NCI-H1694 treated with DMSO at 0.1 percent for 48 hours (cell line): ENCODE results near the gene CHKB.
A peak's percentile ranks its signal among the peaks of the same experiment; 100 is the strongest.
"Not testable (repeated sequence)": the region's sequence is repeated elsewhere in the genome, so short reads cannot be mapped to it uniquely, and the experiment has no call there.

Experiments
- DNase-seq: peaks from one replicate; lab custom pipeline; 2025; lab: John Stamatoyannopoulos, UW

CHKB gene, protein sequence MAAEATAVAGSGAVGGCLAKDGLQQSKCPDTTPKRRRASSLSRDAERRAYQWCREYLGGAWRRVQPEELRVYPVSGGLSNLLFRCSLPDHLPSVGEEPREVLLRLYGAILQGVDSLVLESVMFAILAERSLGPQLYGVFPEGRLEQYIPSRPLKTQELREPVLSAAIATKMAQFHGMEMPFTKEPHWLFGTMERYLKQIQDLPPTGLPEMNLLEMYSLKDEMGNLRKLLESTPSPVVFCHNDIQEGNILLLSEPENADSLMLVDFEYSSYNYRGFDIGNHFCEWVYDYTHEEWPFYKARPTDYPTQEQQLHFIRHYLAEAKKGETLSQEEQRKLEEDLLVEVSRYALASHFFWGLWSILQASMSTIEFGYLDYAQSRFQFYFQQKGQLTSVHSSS

DNA sequence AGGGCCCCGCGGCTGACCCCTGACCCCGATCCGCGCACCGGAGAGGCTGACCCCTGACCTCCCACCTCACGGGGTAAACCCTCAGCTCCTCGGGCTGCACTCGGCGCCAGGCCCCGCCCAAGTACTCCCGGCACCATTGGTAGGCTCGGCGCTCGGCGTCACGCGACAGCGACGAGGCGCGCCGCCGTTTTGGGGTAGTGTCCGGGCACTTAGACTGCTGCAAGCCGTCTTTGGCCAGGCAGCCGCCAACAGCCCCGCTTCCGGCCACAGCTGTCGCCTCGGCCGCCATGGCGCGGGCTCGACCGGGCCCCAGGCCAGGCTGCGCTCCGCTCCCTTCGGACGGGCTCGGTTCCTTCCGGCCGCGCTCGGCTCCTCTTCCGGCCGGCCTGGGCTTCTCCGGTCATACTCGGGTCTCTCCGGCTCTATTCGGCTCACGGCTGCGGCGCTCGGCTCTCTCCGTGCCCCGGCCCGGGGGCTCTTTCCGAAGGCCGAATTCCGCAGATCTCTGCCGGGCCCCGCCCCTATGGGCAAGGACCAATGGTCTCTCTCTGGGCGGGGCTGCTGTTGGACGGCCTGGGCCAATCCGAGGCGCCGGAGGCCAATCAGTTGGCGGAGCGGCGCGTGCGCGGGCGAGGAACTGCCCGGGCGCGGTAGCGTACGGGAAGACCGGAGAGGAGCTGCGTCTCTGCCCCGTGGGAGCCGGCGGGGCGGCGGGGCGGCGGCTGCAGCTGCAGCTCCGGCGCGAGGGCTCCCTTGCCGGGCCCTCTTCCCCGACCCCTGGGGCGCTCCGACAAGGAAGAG lies at the start of gene CHKB:
Gene CHKB, minus strand, starts transcription at position 357 of the 801 bp plus-strand sequence. Its CDS starts 68 bp downstream, at position 289.
- DNase-seq = peak; percentile 98

DNA sequence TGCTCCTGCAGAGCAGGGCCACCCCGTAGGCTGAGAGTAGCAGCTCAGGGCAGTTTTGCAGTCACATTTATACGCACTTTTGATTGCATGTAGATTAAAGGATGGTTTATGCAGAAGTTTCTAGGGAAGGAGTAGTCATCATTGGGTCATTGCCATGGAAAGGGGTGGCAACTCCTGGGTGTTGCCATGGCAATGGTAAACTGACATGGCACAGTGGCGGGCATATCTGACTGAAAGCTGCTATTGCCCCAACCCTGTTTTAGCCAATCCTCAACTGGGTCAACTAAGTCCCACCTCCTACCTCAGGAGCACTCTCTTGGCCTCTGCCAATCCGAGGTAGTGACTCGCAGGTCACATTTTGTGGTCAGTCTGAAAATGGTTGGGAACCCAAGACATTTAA lies 47.7 kb upstream of the CHKB start:
- DNase-seq = no peak

DNA sequence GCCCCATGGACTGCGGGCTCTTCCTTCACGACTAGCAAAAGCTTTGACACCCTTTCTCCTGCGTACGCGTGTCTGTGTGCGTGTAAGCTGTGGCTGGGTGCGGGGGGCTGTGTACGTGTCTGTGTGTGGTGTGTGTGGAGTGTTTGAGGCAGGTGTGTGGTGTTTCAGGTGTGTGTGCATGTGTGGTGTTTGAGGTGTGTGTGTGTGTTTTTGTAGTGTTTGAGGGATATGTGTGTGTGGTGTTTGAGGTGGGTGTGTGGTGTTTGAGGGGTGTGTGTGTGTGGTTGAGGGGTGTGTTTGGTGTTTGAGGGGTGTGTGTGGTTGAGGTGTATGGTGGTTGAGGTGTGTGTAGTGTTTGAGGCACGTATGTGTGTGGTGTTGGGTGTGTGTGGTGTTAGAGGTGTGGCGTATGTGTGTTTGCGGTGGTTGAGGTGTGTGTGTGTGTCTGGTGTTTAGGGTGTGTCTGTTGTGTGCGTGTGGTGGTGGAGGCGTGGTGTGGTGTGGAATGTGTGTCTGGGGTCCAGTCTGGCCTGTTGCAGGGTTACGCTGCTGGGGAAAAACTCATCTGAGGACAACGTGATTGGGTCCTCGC lies 46.0 kb upstream of the CHKB start:
- no peak for DNase-seq

DNA sequence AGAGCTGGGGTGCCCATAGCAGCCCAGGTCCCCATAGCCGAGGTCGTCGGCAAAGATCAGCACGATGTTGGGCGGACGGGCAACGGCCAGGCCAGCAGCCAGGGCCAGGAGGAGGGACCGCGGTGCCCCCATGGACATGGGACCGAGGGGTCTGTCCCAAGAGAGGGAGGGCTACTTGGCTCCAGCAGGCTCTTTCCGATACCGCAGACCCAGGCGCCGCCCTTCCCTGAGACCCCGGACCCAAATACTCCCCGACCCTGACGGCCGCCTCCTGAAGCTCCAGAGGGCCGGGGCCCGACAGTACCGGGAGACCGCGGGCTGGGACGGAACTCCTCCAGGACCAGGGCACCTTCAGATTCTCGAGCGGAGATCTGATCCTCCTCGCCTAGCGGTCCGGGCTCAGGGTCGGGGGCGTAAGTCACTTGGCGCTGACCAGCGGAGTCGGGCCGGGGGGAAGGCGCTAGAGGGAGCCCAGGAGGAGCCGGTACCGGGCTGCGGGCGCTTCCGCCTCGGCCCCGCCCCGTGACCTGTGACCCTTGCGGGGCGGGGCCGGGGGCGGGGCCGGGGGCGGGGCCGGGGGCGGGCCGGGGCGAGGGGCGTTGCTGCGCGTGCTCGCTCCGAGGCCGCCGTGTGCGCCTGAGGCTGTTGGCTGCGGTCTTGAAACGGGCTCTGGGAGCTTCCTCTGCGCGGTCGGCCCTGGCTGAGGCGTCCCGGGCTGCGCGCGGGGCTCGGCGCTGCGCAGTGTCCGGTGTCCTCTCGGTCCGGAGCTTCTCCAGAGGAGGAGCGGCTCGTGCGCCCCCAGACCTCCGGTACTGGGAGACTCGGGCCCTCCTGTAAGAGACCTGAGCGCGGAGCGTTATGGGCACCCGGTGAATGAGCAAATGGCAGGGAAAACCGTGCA lies 45.2 kb upstream of the CHKB start, which contains the start of gene ARSA:
Gene ARSA, minus strand, starts transcription at position 511 of the 901 bp plus-strand sequence. Its CDS starts 373 bp downstream, at position 138.
- DNase-seq = peak; percentile 41

DNA sequence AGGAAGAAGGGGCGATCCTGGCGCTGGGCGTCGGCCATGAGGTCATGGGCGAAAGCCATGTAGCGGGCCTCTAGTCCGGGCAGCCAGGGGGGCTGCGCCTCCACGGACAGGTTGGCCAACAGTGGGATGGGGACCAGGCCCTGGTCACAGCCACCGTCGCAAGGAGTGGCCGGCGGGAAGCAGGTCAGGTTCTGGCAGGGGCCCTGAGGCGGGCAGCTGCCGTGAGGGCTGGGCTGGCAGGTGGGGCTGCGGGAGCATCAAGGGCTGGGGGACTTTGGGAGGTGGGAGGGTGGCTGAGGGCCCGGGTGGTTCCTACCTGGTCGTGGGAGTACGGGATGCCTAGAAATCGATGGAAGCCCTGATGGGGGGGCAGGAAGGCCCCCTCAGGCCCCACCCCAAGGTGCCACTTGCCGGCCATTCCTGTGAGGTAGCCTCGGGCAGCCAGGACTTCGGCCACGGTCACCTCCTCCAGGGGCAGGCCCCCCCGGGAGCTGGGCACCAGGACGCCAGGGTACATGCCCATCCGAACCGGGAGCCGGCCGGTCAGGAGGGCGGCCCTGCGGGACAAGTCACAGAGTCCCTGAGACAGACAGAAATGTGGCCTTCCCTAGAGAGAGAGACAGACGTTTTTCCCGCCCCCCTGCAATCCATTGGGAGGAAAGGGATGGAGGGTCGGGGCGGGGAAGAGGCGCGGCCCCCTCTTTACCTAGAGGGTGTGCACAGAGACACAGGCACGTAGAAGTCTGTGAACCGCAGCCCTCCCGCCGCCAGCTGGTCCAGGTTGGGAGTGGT lies 44.4 kb upstream of the CHKB start:
- DNase-seq = no peak

DNA sequence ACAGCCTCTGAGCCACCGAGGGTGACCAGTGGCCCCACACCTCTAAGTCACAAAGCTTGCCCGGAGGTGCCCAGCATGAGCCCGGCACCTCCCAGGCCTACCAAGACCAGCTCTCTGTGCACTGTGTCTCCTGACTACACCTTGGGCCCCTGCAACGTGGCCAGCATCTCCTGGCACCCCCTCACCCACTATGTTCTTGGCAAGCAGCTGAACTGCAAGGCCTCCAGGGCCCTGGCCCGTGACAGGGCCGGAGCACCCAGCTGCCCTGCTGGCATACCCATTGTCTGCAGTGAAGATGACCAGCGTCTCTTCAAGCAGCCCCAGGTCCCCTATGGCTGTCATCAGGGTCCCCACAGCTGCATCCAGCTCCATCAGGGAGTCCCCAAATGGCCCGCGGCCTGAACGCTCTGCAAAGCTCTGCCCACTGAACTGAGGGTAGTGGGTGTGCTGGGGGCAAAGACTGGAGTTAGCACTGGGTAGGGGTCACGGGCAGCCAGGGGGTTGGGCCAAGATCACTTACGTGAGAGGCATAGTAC lies 43.7 kb upstream of the CHKB start:
- DNase-seq = no peak

DNA sequence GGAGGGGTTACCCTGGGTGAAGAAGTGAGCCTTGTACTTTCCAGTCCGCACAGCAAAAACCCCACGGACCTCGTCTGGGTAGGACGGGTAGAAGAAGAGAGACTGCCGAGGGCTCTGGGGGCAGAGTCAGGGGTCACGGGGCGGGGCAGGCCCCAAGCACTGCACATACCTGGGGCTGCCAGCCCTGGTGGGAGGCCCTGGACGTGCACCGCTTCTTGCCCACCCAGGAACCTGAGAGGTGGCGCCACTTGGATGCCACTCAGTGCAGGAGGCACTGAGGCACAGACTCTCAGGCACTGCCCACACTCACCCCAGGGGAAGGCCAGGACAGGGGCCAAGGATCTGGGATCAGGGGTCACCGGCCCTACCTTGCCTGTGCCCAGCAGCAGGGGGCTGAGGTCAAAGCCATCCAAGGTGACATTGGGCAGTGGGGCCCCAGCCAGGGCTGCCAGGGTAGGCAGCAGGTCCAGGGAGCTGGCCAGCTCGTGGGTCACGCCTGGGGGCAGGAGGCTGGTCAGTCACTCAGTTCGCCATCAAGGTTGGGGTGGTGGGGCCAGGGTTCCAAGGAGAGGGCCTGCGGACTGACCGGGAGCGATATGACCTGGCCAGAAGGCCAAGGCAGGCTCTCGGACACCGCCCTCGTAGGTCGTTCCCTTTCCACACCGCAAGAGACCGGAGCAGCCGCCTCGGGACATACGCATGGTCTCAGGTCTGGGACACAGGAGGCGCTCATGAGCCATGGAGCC lies 43.1 kb upstream of the CHKB start:
- DNase-seq = no peak

DNA sequence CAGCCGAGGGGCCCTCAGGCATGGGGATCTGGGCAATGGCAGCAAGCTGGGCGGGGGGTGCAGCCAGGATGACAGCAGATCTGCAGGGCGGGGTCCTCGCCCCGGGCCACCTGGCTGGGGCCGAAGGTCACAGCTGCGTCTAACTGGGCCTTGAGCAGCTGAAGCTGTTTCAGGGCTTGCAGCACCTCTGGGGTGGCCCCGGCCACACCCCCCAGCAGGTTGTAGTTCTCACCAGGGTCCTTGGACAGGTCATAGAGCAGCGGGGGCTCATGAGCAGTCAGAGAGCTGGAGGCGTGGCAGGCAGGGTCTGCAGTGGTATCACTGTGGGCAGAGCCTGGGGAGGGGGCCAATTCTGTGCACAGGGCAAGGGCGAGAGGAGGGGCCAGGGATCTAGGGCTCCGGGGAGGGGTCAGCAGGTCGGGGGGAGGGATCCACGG lies 42.5 kb upstream of the CHKB start:
- DNase-seq = no peak

DNA sequence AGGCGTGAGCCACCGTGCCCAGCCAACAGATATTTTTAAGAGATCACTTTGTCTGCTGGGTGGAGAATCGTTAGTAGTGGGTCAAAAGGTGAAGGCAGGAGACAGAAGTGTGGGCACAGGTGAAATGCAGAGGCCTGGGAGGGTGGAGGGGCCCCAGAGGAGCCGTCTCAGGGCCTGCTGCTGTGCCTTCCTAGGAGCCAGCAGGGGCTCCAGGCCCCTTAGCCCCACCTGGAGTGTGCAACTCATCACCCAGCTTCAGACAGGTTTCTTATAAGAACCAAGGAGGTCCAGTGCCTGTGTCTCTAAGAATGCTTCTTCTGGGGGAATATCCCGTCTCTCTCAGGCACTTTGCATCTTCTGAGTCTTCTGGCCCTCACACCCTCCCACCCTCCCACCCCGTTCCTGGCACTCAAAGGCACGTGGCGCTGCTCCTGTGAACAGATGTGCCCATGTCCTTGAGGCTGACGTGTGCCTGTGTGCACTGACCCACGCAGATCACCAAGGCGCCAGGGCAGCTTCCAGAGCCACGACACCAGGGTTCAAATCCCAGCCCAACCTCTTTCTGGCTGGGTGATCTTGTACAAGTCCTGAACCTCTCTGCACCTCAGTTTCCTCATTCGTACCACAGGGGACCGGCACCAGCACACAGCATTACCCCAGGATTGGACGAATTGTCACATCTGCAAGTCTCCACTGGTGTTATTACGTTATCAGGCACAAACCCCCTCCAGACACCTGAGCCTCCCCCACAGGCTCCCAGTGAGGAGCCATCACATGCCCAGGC lies 41.9 kb upstream of the CHKB start:
- DNase-seq = no peak

DNA sequence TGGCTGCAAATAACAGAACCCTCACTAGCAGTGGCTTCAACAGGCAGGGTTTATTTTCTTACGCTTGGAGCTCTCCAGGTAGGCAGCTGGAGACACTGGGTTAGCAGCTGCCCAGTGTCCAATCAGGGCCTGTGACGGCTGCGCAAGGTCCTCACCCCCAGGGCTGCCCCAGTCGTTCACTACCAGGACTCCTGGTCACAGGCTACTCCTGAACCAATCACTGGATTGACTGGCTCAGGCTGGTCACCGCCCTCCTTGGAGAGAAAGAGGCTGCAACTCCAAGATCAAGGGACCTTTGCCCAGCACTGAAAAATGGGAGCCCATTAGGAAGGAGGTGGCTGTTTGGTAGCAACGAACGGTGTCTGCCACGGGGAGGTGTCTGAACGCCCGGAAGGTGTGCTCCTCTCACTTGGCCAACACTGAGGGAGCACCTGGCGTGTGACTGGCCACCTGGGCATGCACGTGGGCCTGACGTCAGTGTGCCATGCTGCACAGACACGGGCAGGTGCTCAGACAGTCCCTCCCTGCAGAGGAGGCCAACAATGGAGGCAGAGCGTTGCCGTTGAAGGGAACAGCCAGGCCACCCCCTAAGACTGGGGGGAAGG lies 40.2 kb upstream of the CHKB start:
- no peak for DNase-seq

DNA sequence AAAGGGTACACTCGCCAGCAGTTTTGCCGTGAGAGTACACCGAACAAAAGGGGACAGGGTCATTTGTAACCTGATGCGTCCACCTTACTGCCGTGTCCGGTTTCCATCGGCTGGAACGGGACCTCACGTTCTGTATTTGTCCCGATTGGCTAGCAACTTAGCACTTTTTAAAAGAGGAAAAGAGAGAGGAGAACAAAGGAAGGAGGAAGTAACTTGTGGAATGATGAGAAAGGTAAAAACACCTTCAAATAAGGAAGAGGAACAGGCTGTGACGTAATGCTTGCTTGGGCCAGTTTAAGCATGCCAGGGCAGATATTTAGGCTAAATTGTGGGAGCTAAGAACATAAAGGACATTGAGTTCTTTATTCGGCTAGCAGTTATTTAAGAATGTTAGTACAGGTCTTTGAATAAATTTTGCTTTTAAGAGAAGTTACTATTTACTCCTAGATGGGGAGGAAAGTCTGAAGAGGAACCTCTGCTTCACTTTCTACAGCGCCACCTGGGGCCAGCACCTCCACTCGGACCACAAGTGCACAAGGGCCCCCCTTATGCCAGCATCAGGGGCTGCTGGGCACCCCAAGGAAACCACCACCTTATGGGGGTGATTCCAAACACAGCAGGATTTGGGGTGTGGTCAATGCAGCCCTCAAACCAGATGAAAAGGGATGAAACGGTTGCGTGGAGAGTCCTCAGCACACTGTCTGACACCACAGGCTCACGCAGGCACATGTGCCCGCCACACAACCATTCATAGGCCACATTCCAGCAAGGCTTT lies 39.5 kb upstream of the CHKB start:
- peak; percentile 6 for DNase-seq

DNA sequence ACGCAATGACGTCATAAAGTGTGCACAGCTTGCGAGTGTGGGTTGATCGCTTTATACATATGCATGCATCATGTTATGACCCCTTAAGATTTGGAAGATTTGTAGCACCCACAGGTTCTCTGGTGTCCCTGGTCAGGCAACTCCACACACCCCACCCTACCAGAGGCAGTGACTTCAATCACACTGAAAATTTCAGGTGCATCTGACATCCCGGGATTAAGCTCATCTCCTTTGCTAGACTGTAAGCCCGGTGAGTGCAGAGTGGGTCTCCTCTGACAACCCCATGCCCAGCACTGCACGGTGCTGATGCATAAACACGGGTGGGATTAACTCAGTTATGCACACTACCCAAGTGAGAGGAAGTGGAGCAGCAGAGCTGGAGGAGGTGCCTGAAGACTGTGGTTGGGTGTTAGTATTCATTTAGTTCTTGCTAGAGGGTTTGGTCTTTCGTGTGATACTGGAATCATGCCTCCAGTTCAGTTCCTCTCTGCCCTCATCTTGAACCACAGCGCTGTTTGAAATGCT lies 38.8 kb upstream of the CHKB start:
- no peak for DNase-seq

DNA sequence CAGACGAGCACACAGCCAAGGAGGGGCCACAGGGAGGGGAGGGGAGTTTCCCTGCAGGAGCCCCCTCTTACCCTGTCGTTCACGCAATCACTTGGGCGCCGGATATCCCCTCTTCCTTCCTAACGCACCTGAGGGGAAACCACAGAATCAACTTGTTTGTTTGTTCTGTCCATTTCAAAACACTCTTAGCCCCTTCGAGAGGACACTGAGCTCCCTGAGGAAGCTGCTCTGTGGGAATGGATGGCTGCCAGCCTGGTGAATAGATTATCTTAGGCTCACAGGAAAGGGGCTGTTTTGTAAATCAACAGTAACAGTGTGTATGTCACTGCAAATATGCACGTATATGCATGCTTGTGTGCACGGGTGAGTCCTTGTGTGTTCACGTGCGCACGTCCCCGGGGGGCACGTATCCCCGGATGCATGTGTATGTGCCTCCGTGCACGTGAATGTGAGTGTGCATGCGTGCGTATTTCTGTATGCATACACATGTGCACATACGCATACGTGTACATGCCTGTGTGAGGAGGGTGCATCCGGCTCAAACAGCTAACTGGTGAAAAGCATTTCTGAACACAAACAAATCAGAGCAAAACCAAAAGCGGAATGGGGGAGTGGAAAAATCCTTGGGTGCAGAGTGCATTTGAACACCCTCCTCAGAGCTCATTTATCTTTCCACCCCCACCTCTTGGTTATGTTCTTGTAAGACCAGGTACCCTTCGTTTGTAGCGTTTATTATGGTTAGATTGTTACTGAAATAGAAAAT lies 38.1 kb upstream of the CHKB start:
- peak; percentile 76 for DNase-seq

DNA sequence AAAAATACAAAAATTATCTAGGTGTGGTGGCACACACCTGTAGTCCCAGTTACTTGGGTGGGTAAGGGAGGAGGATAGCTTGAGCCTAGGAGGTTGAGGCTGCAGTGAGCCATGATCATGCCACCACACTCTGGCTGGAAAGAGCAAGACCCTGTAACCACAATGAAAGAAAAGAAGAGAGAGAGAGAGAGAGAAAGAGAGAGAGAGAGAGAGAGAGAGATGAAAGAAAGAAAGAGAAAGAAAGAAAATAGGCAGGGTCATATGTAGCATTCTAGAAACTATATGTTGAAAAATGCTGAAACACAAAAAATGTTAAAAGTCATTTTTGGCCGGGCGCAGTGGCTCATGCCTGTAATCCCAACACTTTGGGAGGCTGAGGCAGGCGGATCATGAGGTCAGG lies 31.6 kb upstream of the CHKB start:
- DNase-seq = not testable (repeated sequence)

DNA sequence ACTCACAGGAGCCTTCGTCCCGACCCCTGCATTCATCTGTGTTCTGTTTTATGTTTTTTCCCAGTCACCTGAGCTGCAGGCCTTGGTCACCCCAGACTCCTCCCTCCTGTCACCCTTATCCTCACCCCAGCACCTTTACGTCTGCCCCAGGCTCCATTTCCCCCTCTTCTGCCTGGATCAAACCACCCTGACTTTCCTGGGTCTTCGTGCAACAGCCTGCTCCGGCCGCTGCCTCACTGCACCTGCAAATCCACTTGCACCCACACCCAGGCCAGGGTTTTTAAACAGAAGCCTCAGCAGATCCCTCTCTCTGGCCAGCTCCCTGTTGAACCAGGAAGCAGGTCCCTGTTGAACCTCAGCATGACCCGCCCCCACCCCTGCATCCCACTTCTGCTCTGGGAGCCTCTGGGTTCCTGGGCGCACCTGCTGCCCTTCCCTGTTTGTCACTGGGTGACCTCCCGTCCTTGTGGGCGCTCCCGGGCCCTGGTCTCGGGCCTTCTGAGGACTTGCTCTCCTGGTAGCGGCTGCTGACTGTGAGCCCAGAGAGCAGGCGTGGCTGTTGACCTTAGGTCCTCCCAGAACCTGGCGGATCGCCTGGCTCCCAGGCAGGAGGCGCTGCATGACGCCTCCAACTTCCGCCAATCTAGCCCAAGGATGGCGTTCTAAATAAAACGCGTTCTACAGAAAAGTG lies 30.8 kb upstream of the CHKB start:
- DNase-seq = no peak
